ENCODE results near the gene HS6ST1. TPM values are rescaled to one million over a fixed set of nuclear protein-coding genes. Genes with fewer than 3 reads are reported as not detected.

Gene HS6ST1
- total and polyA plus RNA-seq, 2 donors (not counting 1 experiment from before 2014, with no cell fraction given), result 16.6 to 59.9 TPM

- Histone ChIP-seq H3K79me2 (ENCODE audit: control insufficient read depth, insufficient read depth, low read length) (peaks cover 79% of the 10 kb centered on the region), H3K4me1 (ENCODE audit: control insufficient read depth, extremely low read depth, insufficient read depth, low read length) (peaks cover 9% of the 10 kb centered on the region), H3K36me3 (ENCODE audit: control insufficient read depth, insufficient read depth, low read length) (peaks cover 13% of the 10 kb centered on the region)
Measured at GRCh38 chr2:128312411-128312810, 6.3 kb downstream of the HS6ST1 start.

GRCh38 chr2:128311755-128312341, 6.8 kb downstream of the HS6ST1 start:
- Histone ChIP-seq H3K9me3 (ENCODE audit: control insufficient read depth, insufficient read depth, low read depth, low read length) (no peaks in the 10 kb centered on the region), H3K79me2 (ENCODE audit: control insufficient read depth, insufficient read depth, low read length) (peaks cover 78% of the 10 kb centered on the region), H3K4me3 (replicated peaks in 1 of 4; ENCODE audit: control extremely low read depth in 1 of 4, insufficient read depth in 1 of 4, low read depth in 3 of 4, low read length in 4 of 4) (no peak overlapping the region), H3K36me3 (ENCODE audit: control insufficient read depth, insufficient read depth, low read length) (peaks cover 13% of the 10 kb centered on the region), H3K4me2 (ENCODE audit: extremely low read depth, insufficient read depth, low read length) (no peak overlapping the region), H3K27me3 (ENCODE audit: control insufficient read depth, insufficient read depth, low read length) (no peaks in the 10 kb centered on the region), H4K20me1 (ENCODE audit: control insufficient read depth, extremely low read depth, insufficient read depth, low read length) (peaks cover 3% of the 10 kb centered on the region), H2AFZ (ENCODE audit: low read length) (no peak overlapping the region), H3K4me1 (ENCODE audit: control insufficient read depth, extremely low read depth, insufficient read depth, low read length) (peaks cover 15% of the 10 kb centered on the region), H3K27ac (ENCODE audit: insufficient read depth, low read length) (no peak overlapping the region), H3K9ac (ENCODE audit: insufficient read depth, low read length) (no peak overlapping the region)
- no peak for TF ChIP-seq EZH2 (IDR thresholded peaks at IDR 0.05; ENCODE audit: low read length, missing control alignments)
- TF ChIP-seq, protein P1, sequence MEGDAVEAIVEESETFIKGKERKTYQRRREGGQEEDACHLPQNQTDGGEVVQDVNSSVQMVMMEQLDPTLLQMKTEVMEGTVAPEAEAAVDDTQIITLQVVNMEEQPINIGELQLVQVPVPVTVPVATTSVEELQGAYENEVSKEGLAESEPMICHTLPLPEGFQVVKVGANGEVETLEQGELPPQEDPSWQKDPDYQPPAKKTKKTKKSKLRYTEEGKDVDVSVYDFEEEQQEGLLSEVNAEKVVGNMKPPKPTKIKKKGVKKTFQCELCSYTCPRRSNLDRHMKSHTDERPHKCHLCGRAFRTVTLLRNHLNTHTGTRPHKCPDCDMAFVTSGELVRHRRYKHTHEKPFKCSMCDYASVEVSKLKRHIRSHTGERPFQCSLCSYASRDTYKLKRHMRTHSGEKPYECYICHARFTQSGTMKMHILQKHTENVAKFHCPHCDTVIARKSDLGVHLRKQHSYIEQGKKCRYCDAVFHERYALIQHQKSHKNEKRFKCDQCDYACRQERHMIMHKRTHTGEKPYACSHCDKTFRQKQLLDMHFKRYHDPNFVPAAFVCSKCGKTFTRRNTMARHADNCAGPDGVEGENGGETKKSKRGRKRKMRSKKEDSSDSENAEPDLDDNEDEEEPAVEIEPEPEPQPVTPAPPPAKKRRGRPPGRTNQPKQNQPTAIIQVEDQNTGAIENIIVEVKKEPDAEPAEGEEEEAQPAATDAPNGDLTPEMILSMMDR (conservative IDR thresholded peaks at IDR 0.05 in 1 of 2, IDR thresholded peaks at IDR 0.05 in 1 of 2; ENCODE audit: low read depth in 1 of 2, low read length in 2 of 2), result no peak
- DNase-seq (ENCODE audit: low read depth in 2 of 2), result no peak

More at GRCh38 chr2:128312411-128312810, 6.3 kb downstream of the HS6ST1 start:
- H3K9me3 ChIP-seq (ENCODE audit: control insufficient read depth, insufficient read depth, low read depth, low read length), result no peaks in the 10 kb centered on the region
- H3K9ac ChIP-seq (ENCODE audit: insufficient read depth, low read length), result no peak overlapping the region
- H4K20me1 ChIP-seq (ENCODE audit: control insufficient read depth, extremely low read depth, insufficient read depth, low read length), result peaks cover 3% of the 10 kb centered on the region
- no peak for TF ChIP-seq EZH2 (IDR thresholded peaks at IDR 0.05; ENCODE audit: low read length, missing control alignments)
- TF ChIP-seq, protein P1 (conservative IDR thresholded peaks at IDR 0.05 in 1 of 2, IDR thresholded peaks at IDR 0.05 in 1 of 2; ENCODE audit: low read depth in 1 of 2, low read length in 2 of 2), result no peak
- H3K4me2 ChIP-seq (ENCODE audit: extremely low read depth, insufficient read depth, low read length), result no peak overlapping the region
- no peaks in the 10 kb centered on the region for H3K27me3 ChIP-seq (ENCODE audit: control insufficient read depth, insufficient read depth, low read length)
- H3K27ac ChIP-seq (ENCODE audit: insufficient read depth, low read length), result no peak overlapping the region
- no peak for DNase-seq (ENCODE audit: low read depth in 2 of 2)
- H2AFZ ChIP-seq (ENCODE audit: low read length), result no peak overlapping the region
- H3K4me3 ChIP-seq (replicated peaks in 1 of 4; ENCODE audit: control extremely low read depth in 1 of 4, insufficient read depth in 1 of 4, low read depth in 3 of 4, low read length in 4 of 4), result no peak overlapping the region

DNA sequence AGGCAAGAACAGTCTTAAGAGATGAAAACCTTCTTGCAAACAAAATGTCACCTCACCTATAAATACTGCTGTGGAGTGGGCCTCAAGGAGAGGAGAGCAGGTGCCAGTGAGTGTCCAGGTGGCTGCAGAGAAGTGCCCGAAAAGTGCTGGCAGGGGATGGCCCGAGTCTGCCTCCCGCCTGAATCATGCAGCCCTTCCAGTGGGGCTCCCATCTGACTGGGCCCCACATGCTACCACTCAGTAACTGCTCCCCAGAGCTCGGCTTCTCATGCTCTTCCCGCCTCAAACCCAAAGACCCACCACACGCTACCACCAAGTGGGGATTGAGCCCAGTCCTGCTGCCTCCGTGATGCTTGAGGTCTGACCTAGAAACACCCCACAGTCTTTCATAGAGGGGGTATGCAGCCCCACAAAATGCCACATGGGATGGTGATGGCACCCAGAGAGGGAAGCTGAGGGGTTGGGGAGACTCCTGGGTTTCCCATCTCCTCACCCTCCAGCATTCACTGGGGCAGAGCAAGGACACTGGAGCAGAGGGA, 7.4 kb downstream of the HS6ST1 start:
- H3K79me2 ChIP-seq (ENCODE audit: control insufficient read depth, insufficient read depth, low read length), result peaks cover 72% of the 10 kb centered on the region
- no peaks in the 10 kb centered on the region for H3K27me3 ChIP-seq (ENCODE audit: control insufficient read depth, insufficient read depth, low read length)
- H3K36me3 ChIP-seq (ENCODE audit: control insufficient read depth, insufficient read depth, low read length), result peaks cover 13% of the 10 kb centered on the region
- DNase-seq (ENCODE audit: low read depth in 2 of 2), result no peak
- TF ChIP-seq EZH2 (IDR thresholded peaks at IDR 0.05; ENCODE audit: low read length, missing control alignments), result no peak
- TF ChIP-seq, protein P1 (conservative IDR thresholded peaks at IDR 0.05 in 1 of 2, IDR thresholded peaks at IDR 0.05 in 1 of 2; ENCODE audit: low read depth in 1 of 2, low read length in 2 of 2), result no peak
- H3K27ac ChIP-seq (ENCODE audit: insufficient read depth, low read length), result no peak overlapping the region
- H3K4me1 ChIP-seq (ENCODE audit: control insufficient read depth, extremely low read depth, insufficient read depth, low read length), result peaks cover 19% of the 10 kb centered on the region
- no peak overlapping the region for H3K9ac ChIP-seq (ENCODE audit: insufficient read depth, low read length)
- no peak overlapping the region for H3K4me2 ChIP-seq (ENCODE audit: extremely low read depth, insufficient read depth, low read length)
- no peak overlapping the region for H3K4me3 ChIP-seq (replicated peaks in 1 of 4; ENCODE audit: control extremely low read depth in 1 of 4, insufficient read depth in 1 of 4, low read depth in 3 of 4, low read length in 4 of 4)
- no peak overlapping the region for H2AFZ ChIP-seq (ENCODE audit: low read length)
- no peaks in the 10 kb centered on the region for H3K9me3 ChIP-seq (ENCODE audit: control insufficient read depth, insufficient read depth, low read depth, low read length)
- H4K20me1 ChIP-seq (ENCODE audit: control insufficient read depth, extremely low read depth, insufficient read depth, low read length), result peaks cover 3% of the 10 kb centered on the region
